PFSK-1 (cell line): ENCODE results near the gene GHRH.

Experiments used
- FOXP2 ChIP-seq: optimal IDR thresholded peaks from 2 replicates; pipeline ENCODE3; 2011; ENCODE audit warnings: borderline replicate concordance, control low read depth, inconsistent platforms; ENCODE audit not compliant: insufficient read depth; ENCODE audit errors: extremely low read length, extremely low read depth
- POLR2AphosphoS5 ChIP-seq: IDR thresholded peaks from 2 replicates; pipeline ENCODE4 v1.6.1; 2012; ENCODE audit warnings: low read depth, mild to moderate bottlenecking, control low read depth, low read length, moderate library complexity
- REST ChIP-seq, 2 experiments: IDR thresholded peaks; 2 replicates each; pipeline versions ENCODE4 v1.6.1 to v1.8.0; 2011 to 2012; ENCODE audit warnings: low read depth in 2 of 2, low read length in 2 of 2, control low read depth in 1 of 2, inconsistent platforms in 1 of 2, mild to moderate bottlenecking in 1 of 2, moderate library complexity in 1 of 2; ENCODE audit not compliant: insufficient read depth in 1 of 2
- SIN3A ChIP-seq: IDR thresholded peaks from 2 replicates; pipeline ENCODE4 v1.6.1; 2012; ENCODE audit warnings: mild to moderate bottlenecking, low read length, moderate library complexity, borderline replicate concordance; ENCODE audit not compliant: insufficient read depth
- TAF1 ChIP-seq: IDR thresholded peaks from 2 replicates; pipeline ENCODE4 v1.6.1; 2012; ENCODE audit warnings: low read length, control low read depth, borderline replicate concordance; ENCODE audit not compliant: insufficient read depth

Gene GHRH

GRCh38 chr20:37302981-37303380 is 41.4 kb upstream of the GHRH start:
- TF ChIP-seq REST (IDR thresholded peaks at IDR 0.05; ENCODE audit: insufficient read depth in 1 of 2, low read depth in 2 of 2, low read length in 2 of 2) = no peak
- TF ChIP-seq FOXP2 = no peak
- TF ChIP-seq SIN3A = no peak
- TF ChIP-seq TAF1 = no peak
- no peak for TF ChIP-seq POLR2AphosphoS5

- TF ChIP-seq SIN3A (no peak), POLR2AphosphoS5 (no peak), FOXP2 (no peak), REST (IDR thresholded peaks at IDR 0.05; ENCODE audit: insufficient read depth in 1 of 2, low read depth in 2 of 2, low read length in 2 of 2) (no peak), TAF1 (no peak)
Measured at GRCh38 chr20:37301558-37301957, 39.9 kb upstream of the GHRH start.

- TF ChIP-seq FOXP2 (no peak), REST (IDR thresholded peaks at IDR 0.05; ENCODE audit: insufficient read depth in 1 of 2, low read depth in 2 of 2, low read length in 2 of 2) (no peak), POLR2AphosphoS5 (no peak), SIN3A (no peak), TAF1 (no peak)
Measured at GRCh38 chr20:37301120-37301519, 39.5 kb upstream of the GHRH start.

GRCh38 chr20:37299718-37300528 is 38.3 kb upstream of the GHRH start:
- no peak for TF ChIP-seq POLR2AphosphoS5
- TF ChIP-seq FOXP2 = no peak
- no peak for TF ChIP-seq REST (IDR thresholded peaks at IDR 0.05; ENCODE audit: insufficient read depth in 1 of 2, low read depth in 2 of 2, low read length in 2 of 2)
- TF ChIP-seq SIN3A = no peak
- no peak for TF ChIP-seq TAF1
